MCF 10A (cell line): Measurements from ENCODE around the gene METAP1. TPM values are rescaled to one million over a fixed set of nuclear protein-coding genes. Genes with fewer than 3 reads are reported as not detected.

Experiments
- BruUV-seq: library from RNA; stranded (reverse); fragments of 400-500 nt; replicated peaks from 2 replicates; lab custom pipeline; 2021; lab: Mats Ljungman, UMichigan
- CTCF ChIA-PET: fragments of 300-600 bp; sonication (Branson Sonifier 250); formaldehyde crosslinking; extraction: SDS; loops from one replicate; lab custom pipeline; 2021; ENCODE audit warnings: antibody characterized with exemption, inconsistent platforms; lab: Yijun Ruan, JAX
- POLR2A ChIA-PET: fragments of 300-600, 350-650 bp; sonication (Branson Sonifier 250); formaldehyde crosslinking; extraction: SDS; loops from one replicate; lab custom pipeline; 2020; ENCODE audit warnings: antibody characterized with exemption, inconsistent platforms; lab: Yijun Ruan, JAX
- DNase-seq: peaks from one replicate; pipeline ENCODE4 v3.0.0-alpha.2; 2018; ENCODE audit not compliant: unreplicated experiment
- H3K27ac Mint-ChIP-seq: one replicate; pipeline ENCODE4 v1.8.0; 2022; ENCODE audit warnings: mild to moderate bottlenecking, low read depth, mixed read lengths; ENCODE audit not compliant: unreplicated experiment
- H3K27me3 Mint-ChIP-seq: one replicate; pipeline ENCODE4 v1.8.0; 2022; ENCODE audit warnings: mixed read lengths; ENCODE audit not compliant: insufficient read depth, unreplicated experiment
- H3K36me3 Mint-ChIP-seq: one replicate; pipeline ENCODE4 v1.8.0; 2022; ENCODE audit warnings: mild to moderate bottlenecking, moderate library complexity, mixed read lengths; ENCODE audit not compliant: insufficient read depth, unreplicated experiment
- H3K4me1 Mint-ChIP-seq: one replicate; pipeline ENCODE4 v1.8.0; 2022; ENCODE audit warnings: mixed read lengths; ENCODE audit not compliant: insufficient read depth, unreplicated experiment
- H3K4me3 Mint-ChIP-seq: one replicate; pipeline ENCODE4 v1.8.0; 2022; ENCODE audit warnings: mild to moderate bottlenecking, moderate library complexity, mixed read lengths; ENCODE audit not compliant: unreplicated experiment
- H3K9me3 Mint-ChIP-seq: one replicate; pipeline ENCODE4 v1.8.0; 2022; ENCODE audit warnings: mixed read lengths; ENCODE audit not compliant: unreplicated experiment
- intact Hi-C: fragments of 100-400 bp; cut with micrococcal nuclease; formaldehyde crosslinking; loops from 2 replicates; pipeline ENCODE4 v1.14.1; 2022
- total RNA-seq: library from RNA; stranded (reverse); gene quantifications from 2 replicates; pipeline ENCODE4 v1.2.3, GENCODE V29; 2022
- TF ChIP-seq, protein P1 (sequence below): fragments of 200-600 bp; IDR thresholded peaks from one replicate; pipeline ENCODE4 v1.8.0; 2022; ENCODE audit warnings: antibody characterized with exemption, mild to moderate bottlenecking; ENCODE audit not compliant: unreplicated experiment

METAP1 gene
- total RNA-seq, 1 experiment from 2014 or later, result 61.4 TPM

DNA sequence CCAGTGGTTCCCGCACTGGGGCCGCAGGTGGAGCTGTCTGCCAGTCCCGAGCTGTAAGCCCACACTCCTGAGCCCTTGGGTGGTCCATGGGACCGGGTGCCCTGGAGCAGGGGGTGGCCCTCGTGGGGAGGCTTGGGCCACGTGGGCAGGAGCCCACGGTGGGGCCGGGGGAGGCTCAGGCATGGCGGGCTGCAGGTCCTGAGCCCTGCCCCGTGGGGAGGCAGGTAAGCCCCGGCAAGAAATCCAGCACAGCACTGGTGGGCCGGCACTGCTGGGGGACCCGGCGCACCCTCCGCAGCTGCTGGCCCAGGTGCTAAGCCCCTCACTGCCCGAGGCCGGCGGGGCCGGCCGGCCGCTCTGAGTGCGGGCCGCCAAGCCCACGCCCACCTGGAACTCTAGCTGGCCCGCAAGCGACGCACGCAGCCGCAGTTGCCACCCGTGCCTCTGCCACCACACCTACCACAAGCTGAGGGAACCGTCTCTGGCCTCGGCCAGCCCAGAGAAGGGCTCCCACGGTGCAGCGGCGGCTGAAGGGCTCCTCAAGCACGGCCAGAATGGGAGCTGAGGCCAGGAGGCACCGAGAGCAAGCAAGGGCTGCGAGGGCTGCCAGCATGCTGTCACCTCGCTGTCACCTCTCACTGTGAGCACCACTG, 2.0 kb upstream of the METAP1 start:
- ChIA-PET CTCF (interaction anchor here (0.6 to 8.9 kb wide), 14 partner anchors 8 to 526 kb away, joined by 3 to 155 read pairs (median 10); partner anchors contain the start of gene EIF4E), POLR2A (interaction anchor here (0.6 to 4.9 kb wide), 6 partner anchors 8 to 732 kb away, joined by 4 to 68 read pairs (median 22); partner anchors contain the start of genes EIF4E and RAP1GDS1)
- DNase-seq, result no peak
- no peaks in the 10 kb centered on the region for H3K27me3 Mint-ChIP-seq
- no peak overlapping the region for H3K4me3 Mint-ChIP-seq
- TF ChIP-seq, protein P1, sequence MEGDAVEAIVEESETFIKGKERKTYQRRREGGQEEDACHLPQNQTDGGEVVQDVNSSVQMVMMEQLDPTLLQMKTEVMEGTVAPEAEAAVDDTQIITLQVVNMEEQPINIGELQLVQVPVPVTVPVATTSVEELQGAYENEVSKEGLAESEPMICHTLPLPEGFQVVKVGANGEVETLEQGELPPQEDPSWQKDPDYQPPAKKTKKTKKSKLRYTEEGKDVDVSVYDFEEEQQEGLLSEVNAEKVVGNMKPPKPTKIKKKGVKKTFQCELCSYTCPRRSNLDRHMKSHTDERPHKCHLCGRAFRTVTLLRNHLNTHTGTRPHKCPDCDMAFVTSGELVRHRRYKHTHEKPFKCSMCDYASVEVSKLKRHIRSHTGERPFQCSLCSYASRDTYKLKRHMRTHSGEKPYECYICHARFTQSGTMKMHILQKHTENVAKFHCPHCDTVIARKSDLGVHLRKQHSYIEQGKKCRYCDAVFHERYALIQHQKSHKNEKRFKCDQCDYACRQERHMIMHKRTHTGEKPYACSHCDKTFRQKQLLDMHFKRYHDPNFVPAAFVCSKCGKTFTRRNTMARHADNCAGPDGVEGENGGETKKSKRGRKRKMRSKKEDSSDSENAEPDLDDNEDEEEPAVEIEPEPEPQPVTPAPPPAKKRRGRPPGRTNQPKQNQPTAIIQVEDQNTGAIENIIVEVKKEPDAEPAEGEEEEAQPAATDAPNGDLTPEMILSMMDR, result no peak
- H3K27ac Mint-ChIP-seq, result no peak overlapping the region
- no peaks in the 10 kb centered on the region for H3K36me3 Mint-ChIP-seq
- intact Hi-C loops, result loop anchor here (2.0 kb wide), 3 partner anchors 55 to 469 kb away; partner anchors contain the start of gene EIF4E
- peaks cover 14% of the 10 kb centered on the region for H3K4me1 Mint-ChIP-seq
- BruUV-seq, result no TSS peak
- H3K9me3 Mint-ChIP-seq, result no peaks in the 10 kb centered on the region

DNA sequence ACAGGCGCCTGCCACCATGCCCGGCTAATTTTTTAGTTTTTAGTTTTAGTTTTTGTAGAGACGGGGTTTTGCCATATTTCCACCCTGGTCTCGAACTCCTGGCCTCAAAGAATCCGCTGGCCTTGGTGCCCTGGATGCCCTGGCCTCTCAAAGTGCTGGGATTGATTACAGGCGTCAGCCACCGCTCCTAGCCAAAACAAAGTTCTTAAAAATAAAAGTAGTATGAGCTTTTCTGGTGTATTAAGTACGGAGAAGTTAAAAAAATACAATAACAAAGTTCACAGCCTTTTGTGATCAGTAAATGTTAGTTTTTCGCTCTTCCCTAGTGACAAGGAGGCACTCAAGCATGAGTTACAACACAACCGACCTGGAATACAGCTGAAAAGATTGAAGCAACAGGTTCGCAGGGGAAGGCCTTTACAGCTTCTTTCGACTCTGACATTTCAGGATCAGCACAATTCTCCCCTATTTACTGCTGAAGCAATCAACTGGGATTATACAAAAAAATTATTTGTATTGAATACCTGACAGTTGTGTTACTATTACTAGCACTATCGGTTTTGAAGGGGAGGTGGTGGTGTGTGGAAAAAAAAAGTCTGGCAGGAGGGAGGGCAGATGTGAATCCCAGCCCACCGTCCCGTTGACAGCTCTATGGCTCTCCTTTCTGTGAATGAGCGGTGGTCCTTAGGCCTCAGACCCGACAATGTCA, 893 bp upstream of the METAP1 start:
- POLR2A ChIA-PET, result interaction anchor here (0.5 to 6.5 kb wide), 31 partner anchors 9 to 852 kb away, joined by 3 to 68 read pairs (median 4); partner anchors contain the start of genes ADH5, DAPP1, EIF4E and RAP1GDS1
- BruUV-seq, result no TSS peak
- Mint-ChIP-seq H3K36me3 (no peaks in the 10 kb centered on the region), H3K4me3 (peak overlapping the region; percentile 75), H3K4me1 (peaks cover 14% of the 10 kb centered on the region), H3K9me3 (no peaks in the 10 kb centered on the region), H3K27ac (peak overlapping the region; percentile 84), H3K27me3 (no peaks in the 10 kb centered on the region)
- intact Hi-C loops, result loop anchor here (1.0 to 2.0 kb wide), 7 partner anchors 56 to 527 kb away; partner anchors contain the start of genes ADH5 and EIF4E
- no peak for DNase-seq
- TF ChIP-seq, protein P1, result no peak
- CTCF ChIA-PET, result interaction anchor here (0.6 to 8.9 kb wide), 61 partner anchors 9 to 844 kb away, joined by 3 to 155 read pairs (median 4); partner anchors contain the start of gene EIF4E

DNA sequence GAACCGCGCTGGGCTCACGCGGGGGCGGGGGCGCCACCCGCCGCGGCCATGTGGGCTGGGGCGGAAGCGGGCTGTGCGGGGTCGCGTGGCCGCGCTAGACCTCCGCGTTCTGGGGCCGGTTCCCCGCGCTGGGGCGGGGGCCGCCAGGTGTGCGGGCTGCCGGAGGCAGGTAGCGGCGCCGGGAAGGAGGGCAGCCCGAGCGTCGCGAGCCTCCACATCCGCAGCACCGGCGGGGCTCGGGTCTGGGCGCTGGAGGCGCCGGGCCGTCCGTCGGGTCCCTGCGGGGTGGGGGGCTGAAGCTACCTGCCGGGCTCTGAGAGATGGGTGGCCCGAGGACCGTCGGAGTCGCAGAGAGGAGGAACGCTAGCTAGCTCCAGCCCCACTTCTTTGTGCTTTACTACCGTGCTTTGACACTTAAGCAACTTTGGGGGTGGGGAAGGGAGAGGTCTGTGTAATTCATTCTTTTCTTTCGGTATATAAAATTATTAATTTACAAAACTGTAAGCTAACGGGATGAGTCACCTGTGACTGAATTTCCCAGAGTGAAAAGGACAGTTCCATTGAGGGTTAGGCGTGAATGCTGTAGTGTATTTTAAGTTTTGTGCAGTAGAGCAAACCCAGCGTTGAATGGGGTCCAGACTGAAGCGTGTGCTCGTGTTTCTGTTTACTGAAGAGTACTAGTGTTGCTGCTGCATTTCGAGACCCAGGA, 689 bp downstream of the METAP1 start:
- no peaks in the 10 kb centered on the region for H3K27me3 Mint-ChIP-seq
- peaks cover 14% of the 10 kb centered on the region for H3K4me1 Mint-ChIP-seq
- ChIA-PET POLR2A (interaction anchor here (0.5 to 6.5 kb wide), 17 partner anchors 8 to 543 kb away, joined by 3 to 68 read pairs (median 10); partner anchors contain the start of genes ADH5 and EIF4E), CTCF (interaction anchor here (0.5 to 8.9 kb wide), 18 partner anchors 10 to 845 kb away, joined by 3 to 155 read pairs (median 6); partner anchors contain the start of gene EIF4E)
- H3K9me3 Mint-ChIP-seq, result no peaks in the 10 kb centered on the region
- H3K4me3 Mint-ChIP-seq, result peak overlapping the region; percentile 75
- TF ChIP-seq, protein P1, result no peak
- peak overlapping the region; percentile 43 for H3K27ac Mint-ChIP-seq
- DNase-seq, result peak; percentile 45
- H3K36me3 Mint-ChIP-seq, result no peaks in the 10 kb centered on the region
- BruUV-seq, result no TSS peak
- intact Hi-C loops, result no loop called here
